Mesothelial cell of epicardium (in vitro differentiated cells): ENCODE measurements around the gene FAM193A. TPM values are rescaled to one million over a fixed set of nuclear protein-coding genes. Genes with fewer than 3 reads are reported as not detected.

Source experiments
- DNase-seq, 2 experiments: peaks; one replicate each; pipeline ENCODE4 v3.0.0; 2021; ENCODE audit warnings: low spot score in 2 of 2; ENCODE audit not compliant: unreplicated experiment in 2 of 2
- H3K27ac Mint-ChIP-seq: 2 replicates; pipeline ENCODE4 v1.8.0; 2021; ENCODE audit warnings: mixed read lengths
- H3K27me3 Mint-ChIP-seq: 2 replicates; pipeline ENCODE4 v1.8.0; 2021; ENCODE audit warnings: low read depth, mixed read lengths
- H3K36me3 Mint-ChIP-seq: 2 replicates; pipeline ENCODE4 v1.8.0; 2021; ENCODE audit warnings: mixed read lengths
- H3K4me1 Mint-ChIP-seq: 2 replicates; pipeline ENCODE4 v1.8.0; 2021; ENCODE audit warnings: mixed read lengths
- H3K4me3 Mint-ChIP-seq: 2 replicates; pipeline ENCODE4 v1.8.0; 2021; ENCODE audit warnings: mild to moderate bottlenecking, moderate library complexity, mixed read lengths
- H3K9me3 Mint-ChIP-seq: 2 replicates; pipeline ENCODE4 v1.8.0; 2021; ENCODE audit warnings: mixed read lengths
- total RNA-seq: library from RNA; stranded (reverse); gene quantifications from 3 replicates; pipeline ENCODE4 v1.2.1, GENCODE V29; 2021
- TF ChIP-seq, protein P1 (sequence below): fragments of 200-600 bp; sonication (generic); IDR thresholded peaks from one replicate; pipeline ENCODE4 v1.5.0; 2021; ENCODE audit warnings: antibody characterized with exemption; ENCODE audit not compliant: unreplicated experiment

The FAM193A gene
- total RNA-seq, 1 donor from 2014 or later = 48.1 TPM

DNA sequence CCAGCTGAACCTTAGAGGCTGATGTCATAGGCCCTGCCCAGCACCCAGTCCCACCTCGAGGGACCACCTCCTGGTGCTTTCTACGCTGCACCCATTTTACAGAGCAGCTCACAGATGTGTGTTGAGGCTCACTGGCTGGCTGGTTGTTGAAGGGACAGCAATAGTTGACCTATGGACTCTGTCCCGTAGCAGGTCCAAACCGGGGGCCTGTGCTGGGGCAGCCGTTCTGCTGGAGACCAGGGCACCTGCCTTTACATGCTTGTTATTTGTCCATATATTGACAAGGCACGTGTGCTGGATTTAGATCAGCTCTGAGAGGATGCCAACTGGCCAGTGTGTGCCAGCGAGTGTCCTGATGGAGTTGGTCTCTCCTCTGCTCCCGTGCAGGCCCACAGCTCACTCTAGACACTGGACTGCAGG is 161.6 kb downstream of the FAM193A start:
- no peak for DNase-seq
- Mint-ChIP-seq H3K4me3 (no peak overlapping the region), H3K36me3 (peaks cover 62% of the 10 kb centered on the region), H3K27me3 (no peaks in the 10 kb centered on the region), H3K27ac (no peak overlapping the region), H3K9me3 (no peaks in the 10 kb centered on the region), H3K4me1 (no peaks in the 10 kb centered on the region)
- TF ChIP-seq, protein P1, sequence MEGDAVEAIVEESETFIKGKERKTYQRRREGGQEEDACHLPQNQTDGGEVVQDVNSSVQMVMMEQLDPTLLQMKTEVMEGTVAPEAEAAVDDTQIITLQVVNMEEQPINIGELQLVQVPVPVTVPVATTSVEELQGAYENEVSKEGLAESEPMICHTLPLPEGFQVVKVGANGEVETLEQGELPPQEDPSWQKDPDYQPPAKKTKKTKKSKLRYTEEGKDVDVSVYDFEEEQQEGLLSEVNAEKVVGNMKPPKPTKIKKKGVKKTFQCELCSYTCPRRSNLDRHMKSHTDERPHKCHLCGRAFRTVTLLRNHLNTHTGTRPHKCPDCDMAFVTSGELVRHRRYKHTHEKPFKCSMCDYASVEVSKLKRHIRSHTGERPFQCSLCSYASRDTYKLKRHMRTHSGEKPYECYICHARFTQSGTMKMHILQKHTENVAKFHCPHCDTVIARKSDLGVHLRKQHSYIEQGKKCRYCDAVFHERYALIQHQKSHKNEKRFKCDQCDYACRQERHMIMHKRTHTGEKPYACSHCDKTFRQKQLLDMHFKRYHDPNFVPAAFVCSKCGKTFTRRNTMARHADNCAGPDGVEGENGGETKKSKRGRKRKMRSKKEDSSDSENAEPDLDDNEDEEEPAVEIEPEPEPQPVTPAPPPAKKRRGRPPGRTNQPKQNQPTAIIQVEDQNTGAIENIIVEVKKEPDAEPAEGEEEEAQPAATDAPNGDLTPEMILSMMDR = no peak

GRCh38 chr4:2698504-2698903 is 162.1 kb downstream of the FAM193A start:
- Mint-ChIP-seq H3K9me3 (no peaks in the 10 kb centered on the region), H3K36me3 (peaks cover 59% of the 10 kb centered on the region), H3K27ac (no peak overlapping the region), H3K27me3 (no peaks in the 10 kb centered on the region), H3K4me1 (no peaks in the 10 kb centered on the region), H3K4me3 (no peak overlapping the region)
- TF ChIP-seq, protein P1 = no peak
- DNase-seq = no peak

- TF ChIP-seq, protein P1 = no peak
- H3K36me3 Mint-ChIP-seq = peaks cover 54% of the 10 kb centered on the region
- H3K27me3 Mint-ChIP-seq = no peaks in the 10 kb centered on the region
- no peaks in the 10 kb centered on the region for H3K4me1 Mint-ChIP-seq
- DNase-seq = no peak
- H3K4me3 Mint-ChIP-seq = no peak overlapping the region
- H3K9me3 Mint-ChIP-seq = no peaks in the 10 kb centered on the region
- H3K27ac Mint-ChIP-seq = no peak overlapping the region
Measured at GRCh38 chr4:2698951-2699505, 162.6 kb downstream of the FAM193A start.

- no peaks in the 10 kb centered on the region for H3K4me1 Mint-ChIP-seq
- no peak overlapping the region for H3K4me3 Mint-ChIP-seq
- TF ChIP-seq, protein P1 = no peak
Measured at GRCh38 chr4:2699534-2699933, 163.1 kb downstream of the FAM193A start.

GRCh38 chr4:2700031-2700430 is 163.6 kb downstream of the FAM193A start:
- H3K36me3 Mint-ChIP-seq = peaks cover 48% of the 10 kb centered on the region
- no peak overlapping the region for H3K27ac Mint-ChIP-seq
- DNase-seq = no peak
- TF ChIP-seq, protein P1 = no peak
- no peaks in the 10 kb centered on the region for H3K4me1 Mint-ChIP-seq
- H3K27me3 Mint-ChIP-seq = no peaks in the 10 kb centered on the region
- no peak overlapping the region for H3K4me3 Mint-ChIP-seq
- no peaks in the 10 kb centered on the region for H3K9me3 Mint-ChIP-seq

More at GRCh38 chr4:2699534-2699933, 163.1 kb downstream of the FAM193A start:
- DNase-seq = no peak
- Mint-ChIP-seq H3K27me3 (no peaks in the 10 kb centered on the region), H3K27ac (no peak overlapping the region), H3K36me3 (peaks cover 52% of the 10 kb centered on the region), H3K9me3 (no peaks in the 10 kb centered on the region)

- Mint-ChIP-seq H3K27ac (no peak overlapping the region), H3K36me3 (peaks cover 41% of the 10 kb centered on the region), H3K27me3 (no peaks in the 10 kb centered on the region), H3K4me3 (no peak overlapping the region), H3K9me3 (no peaks in the 10 kb centered on the region), H3K4me1 (no peaks in the 10 kb centered on the region)
- TF ChIP-seq, protein P1 = no peak
- no peak for DNase-seq
Measured at GRCh38 chr4:2702361-2702760, 165.9 kb downstream of the FAM193A start.
